K562 (cell line): ENCODE data around the gene NFATC4. TPM values are rescaled to one million over a fixed set of nuclear protein-coding genes. Genes with fewer than 3 reads are reported as not detected.

Experiments
- ATAC-seq: fragments of 200-7000 bp; cut with Tn5 transposase; 3 replicates; pipeline ENCODE4 v1.9.1; 2020; ENCODE audit warnings: moderate library complexity
- BruUV-seq: library from RNA; stranded (reverse); fragments of 400-500 nt; replicated peaks from 2 replicates; lab custom pipeline; 2021; lab: Mats Ljungman, UMichigan
- CTCF ChIA-PET: fragments of 300-600 bp; formaldehyde crosslinking; extraction: SDS; loops from one replicate; lab custom pipeline; 2021; ENCODE audit warnings: low intra/inter-chr PET ratio; lab: Yijun Ruan, JAX
- POLR2A ChIA-PET: fragments of 300-600, 350-650 bp; sonication (Branson Sonifier 250); formaldehyde crosslinking; extraction: SDS; loops from one replicate; lab custom pipeline; 2021; ENCODE audit warnings: antibody characterized with exemption, inconsistent platforms; lab: Yijun Ruan, JAX
- DNase-seq, 4 experiments: peaks; one replicate each; pipeline versions ENCODE4 v3.0.0 to v3.0.0-alpha.2; 2011 to 2018; ENCODE audit warnings: low spot score in 3 of 4, mixed read lengths in 3 of 4; ENCODE audit errors: extremely low read depth in 1 of 4
- FAIRE-seq: peaks from 2 replicates; lab custom pipeline; 2011; peaks lifted over from hg19 to GRCh38; lab: Jason Lieb, UNC
- H2AFZ ChIP-seq: 2 replicates; pipeline ENCODE4 v1.6.0; 2011; ENCODE audit warnings: low read depth, low read length, control low read depth, inconsistent platforms
- H3K27ac ChIP-seq: fragments of 200-600 bp; 3 replicates; pipeline ENCODE4 v1.8.0; 2011; ENCODE audit warnings: low read depth, mild to moderate bottlenecking, control low read depth, inconsistent platforms, low read length, moderate library complexity, mixed read lengths; ENCODE audit errors: extremely low read depth
- H3K27me3 ChIP-seq, 2 experiments: fragments of 300-600 bp in 1 of 2; 2 replicates in 1 of 2; 3 replicates in 1 of 2; pipeline versions ENCODE4 v1.6.0 to v1.8.0; 2011; ENCODE audit warnings: inconsistent platforms in 2 of 2, low read length in 2 of 2, mild to moderate bottlenecking in 1 of 2, mixed read lengths in 1 of 2, moderate library complexity in 1 of 2; ENCODE audit not compliant: control insufficient read depth in 2 of 2, insufficient read depth in 2 of 2
- H3K36me3 ChIP-seq: fragments of 300-600 bp; 3 replicates; pipeline ENCODE4 v1.8.0; 2011; ENCODE audit warnings: mild to moderate bottlenecking, low read length, inconsistent platforms; ENCODE audit not compliant: control insufficient read depth, insufficient read depth
- H3K4me1 ChIP-seq, 2 experiments: fragments of 200-600 bp in 1 of 2; replicated peaks in 1 of 2; 2 replicates in 1 of 2; 3 replicates in 1 of 2; pipeline versions ENCODE4 v1.5.1 to v1.8.0; 2011; ENCODE audit warnings: inconsistent platforms in 2 of 2, low read length in 2 of 2, mild to moderate bottlenecking in 1 of 2, mixed read lengths in 1 of 2, moderate library complexity in 1 of 2; ENCODE audit not compliant: control insufficient read depth in 2 of 2, insufficient read depth in 2 of 2
- H3K4me2 ChIP-seq: 2 replicates; pipeline ENCODE4 v1.6.1; 2011; ENCODE audit warnings: low read length, control low read depth, inconsistent platforms, mixed read lengths; ENCODE audit not compliant: insufficient read depth
- H3K4me3 ChIP-seq: fragments of 200-600 bp; sonication (generic), shearing (Covaris generic); 2 replicates; pipeline ENCODE4 v1.5.1; 2016; ENCODE audit warnings: control low read depth, inconsistent platforms
- H3K79me2 ChIP-seq: fragments of 200-600 bp; 3 replicates; pipeline ENCODE4 v1.8.0; 2011; ENCODE audit warnings: low read length, inconsistent platforms; ENCODE audit not compliant: control insufficient read depth, insufficient read depth
- H3K9ac ChIP-seq, 2 experiments: 2 replicates each; pipeline versions ENCODE4 v1.6.0 to v1.6.1; 2011; ENCODE audit warnings: low read depth in 2 of 2, low read length in 2 of 2, control low read depth in 1 of 2, inconsistent platforms in 1 of 2, mild to moderate bottlenecking in 1 of 2, mixed read lengths in 1 of 2; ENCODE audit not compliant: insufficient read depth in 1 of 2
- H3K9me1 ChIP-seq: one replicate; pipeline ENCODE4 v1.6.0; 2011; ENCODE audit warnings: inconsistent platforms, mild to moderate bottlenecking, low read length, moderate library complexity; ENCODE audit not compliant: control insufficient read depth, insufficient read depth
- H3K9me3 ChIP-seq: replicated peaks from 2 replicates; pipeline ENCODE4 v1.5.1; 2011; ENCODE audit warnings: low read depth, low read length, inconsistent platforms; ENCODE audit not compliant: control insufficient read depth, insufficient read depth
- H4K20me1 ChIP-seq: replicated peaks from 2 replicates; pipeline ENCODE4 v1.6.1; 2011; ENCODE audit warnings: low read length, inconsistent platforms, mixed read lengths; ENCODE audit not compliant: control insufficient read depth, insufficient read depth
- ARNT ChIP-seq, 2 experiments: fragments of 450-650 bp; IDR thresholded peaks; 2 replicates each; pipeline ENCODE4 v1.6.1; 2016; ENCODE audit warnings: mild to moderate bottlenecking in 1 of 2
- CHD2 ChIP-seq: IDR thresholded peaks from 2 replicates; pipeline ENCODE4 v1.6.1; 2011; ENCODE audit warnings: low read depth, low read length
- DMBX1 ChIP-seq: fragments of 250-450 bp; sonication (Bioruptor Pico); IDR thresholded peaks from 2 replicates; pipeline ENCODE4 v1.8.0; 2022; ENCODE audit warnings: inconsistent platforms, mild to moderate bottlenecking, moderate library complexity, borderline replicate concordance
- ESRRA ChIP-seq: fragments of 450-650 bp; IDR thresholded peaks from 2 replicates; pipeline ENCODE4 v1.6.1; 2014; ENCODE audit warnings: low read depth, mild to moderate bottlenecking, moderate library complexity, borderline replicate concordance
- FOXJ3 ChIP-seq: sonication (generic); formaldehyde crosslinking; IDR thresholded peaks from 2 replicates; pipeline ENCODE4 v1.4.0; 2020; ENCODE audit warnings: mild to moderate bottlenecking, missing genetic modification reagents
- GTF2A2 ChIP-seq: IDR thresholded peaks from 2 replicates; pipeline ENCODE4 v1.6.1; 2016; ENCODE audit warnings: mild to moderate bottlenecking, missing genetic modification characterization, missing compliant biosample characterization
- HNRNPH1 ChIP-seq: fragments of 200-400 bp; formaldehyde crosslinking; optimal IDR thresholded peaks from 2 replicates; pipeline ENCODE3; 2017; ENCODE audit warnings: low read depth, mild to moderate bottlenecking, low read length, moderate library complexity
- SRSF3 ChIP-seq: fragments of 200-400 bp; formaldehyde crosslinking; IDR thresholded peaks from 2 replicates; pipeline ENCODE4 v1.6.1; 2016; ENCODE audit warnings: mild to moderate bottlenecking, low read length, moderate library complexity; ENCODE audit not compliant: insufficient read depth
- ZFX ChIP-seq: sonication (generic); formaldehyde crosslinking; IDR thresholded peaks from 2 replicates; pipeline ENCODE4 v1.8.0; 2022; ENCODE audit warnings: mild to moderate bottlenecking, missing genetic modification reagents, moderate library complexity
- ZNF175 ChIP-seq: fragments of 200-800 bp; sonication (Bioruptor generic); IDR thresholded peaks from 2 replicates; pipeline ENCODE4 v1.6.1; 2016; ENCODE audit warnings: low read depth, mild to moderate bottlenecking, missing genetic modification characterization, missing compliant biosample characterization
- ZNF263 ChIP-seq: sonication (generic); formaldehyde crosslinking; IDR thresholded peaks from 2 replicates; pipeline ENCODE4 v1.8.0; 2022; ENCODE audit warnings: mild to moderate bottlenecking, missing genetic modification reagents, borderline replicate concordance
- WGBS: fragments of 100-300 bp; shearing (Covaris generic); methylation state at CpG from one replicate; pipeline ENCODE4 v1.1.6; 2016; ENCODE audit warnings: low coverage, mixed read lengths; ENCODE audit not compliant: insufficient coverage; ENCODE audit errors: missing lambda C conversion rate; 5-methylcytosine and 5-hydroxymethylcytosine counted together
- in situ Hi-C: fragments of 300-500 bp; cut with MboI; formaldehyde crosslinking; loops from 4 replicates; pipeline ENCODE4 v1.15.0; 2018; ENCODE audit warnings: inconsistent platforms, mixed read lengths
- intact Hi-C: fragments of 100-400 bp; cut with micrococcal nuclease; formaldehyde crosslinking; loops from 2 replicates; pipeline ENCODE4 v1.14.2; 2022
- polyA plus RNA-seq, 8 experiments: library from polyadenylated mRNA; depleted of rRNA in 4 of 8; stranded (reverse) in 5 of 8; unstranded in 3 of 8; fragments of >200 nt; fragmentation: Nextera tagmentation in 2 of 8; fragmentation: Illumina TruSeq in 1 of 8; extraction: Ambion mirVana in 2 of 8; extraction: Trizol in 1 of 8; gene quantifications; 2 replicates each; pipeline versions ENCODE4 v1.2.1 to v1.2.3, GENCODE V29; 2011 to 2014; ENCODE audit warnings: inconsistent platforms in 1 of 8, missing spikeins in 1 of 8
- total RNA-seq, 7 experiments: library from RNA; depleted of rRNA in 6 of 7; stranded (reverse); fragments of >200 nt in 6 of 7; fragmentation: Illumina TruSeq in 2 of 7; extraction: Trizol in 2 of 7; gene quantifications; 2 replicates each; pipeline versions ENCODE4 v1.2.1 to v1.2.3, GENCODE V29; 2011 to 2021; ENCODE audit warnings: low replicate concordance in 1 of 7
- TF ChIP-seq, protein P1 (sequence below): fragments of 450-650 bp; conservative IDR thresholded peaks from 2 replicates; pipeline ENCODE4 v1.6.1; 2016; ENCODE audit warnings: missing genetic modification characterization, low read depth, mild to moderate bottlenecking, control low read depth, missing compliant biosample characterization
- TF ChIP-seq, protein P2 (sequence below), 3 experiments: fragments of 200-800 bp in 1 of 3; sonication (Bioruptor generic) in 1 of 3; sonication (generic) in 1 of 3; formaldehyde crosslinking in 1 of 3; IDR thresholded peaks; 2 replicates each; pipeline versions ENCODE4 v1.6.1 to v1.8.0; 2016 to 2022; ENCODE audit warnings: mild to moderate bottlenecking in 2 of 3, missing compliant biosample characterization in 2 of 3, missing genetic modification characterization in 2 of 3, missing genetic modification reagents in 1 of 3
- TF ChIP-seq, protein P3 (sequence below): fragments of 450-650 bp; formaldehyde crosslinking; conservative IDR thresholded peaks from 2 replicates; pipeline ENCODE4 v1.4.0; 2022; ENCODE audit warnings: mild to moderate bottlenecking, missing genetic modification characterization
- TF ChIP-seq, protein P4 (sequence below): fragments of 250-450 bp; sonication (Bioruptor Pico); IDR thresholded peaks from 2 replicates; pipeline ENCODE4 v1.9.0; 2021; ENCODE audit warnings: mild to moderate bottlenecking, inconsistent platforms

The NFATC4 gene
- total and polyA plus RNA-seq, 9 of the 15 experiments (the other 6 are each of a cell fraction or from before 2014, with no cell fraction given) = 0.25 to 3.8 (median 0.78) TPM; not detected in 1

DNA sequence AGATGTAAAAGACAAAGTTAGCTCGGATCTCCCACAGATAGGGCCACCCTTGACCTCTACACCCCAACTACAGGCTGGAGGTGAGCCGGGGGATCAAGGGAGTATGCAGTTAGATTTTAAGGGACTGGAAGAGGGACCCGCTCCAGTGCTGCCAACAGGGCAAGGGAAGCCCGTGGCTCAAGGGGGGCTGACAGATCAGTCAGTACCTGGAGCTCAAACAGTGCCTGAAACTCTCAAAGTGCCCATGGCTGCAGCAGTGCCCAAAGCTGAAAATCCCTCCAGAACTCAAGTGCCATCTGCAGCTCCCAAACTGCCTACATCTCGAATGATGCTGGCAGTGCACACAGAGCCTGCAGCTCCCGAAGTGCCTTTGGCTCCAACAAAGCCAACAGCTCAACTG, 41.2 kb downstream of the NFATC4 start:
- Histone ChIP-seq H3K36me3 (no peaks in the 10 kb centered on the region), H3K27ac (no peak overlapping the region), H3K9me1 (no peaks in the 10 kb centered on the region), H3K4me1 (peaks cover 0 to 7% of the 10 kb centered on the region in 2 experiments; a peak in 3 of 5 replicates), H3K27me3 (peaks cover 0 to 8% of the 10 kb centered on the region in 2 experiments; a peak in 1 of 5 replicates), H4K20me1 (no peaks in the 10 kb centered on the region), H3K4me2 (no peak overlapping the region), H3K9me3 (no peaks in the 10 kb centered on the region), H3K79me2 (no peaks in the 10 kb centered on the region), H3K4me3 (no peak overlapping the region), H3K9ac (no peak overlapping the region), H2AFZ (no peak overlapping the region)
- TF ChIP-seq ARNT (IDR thresholded peaks at IDR 0.05) (no peak), DMBX1 (CRISPR knock-in tag) (no peak), ZNF175 (CRISPR knock-in tag) (no peak), SRSF3 (no peak), ZFX (CRISPR knock-in tag) (no peak), ZNF263 (no peak), FOXJ3 (no peak), ESRRA (no peak), GTF2A2 (tag) (no peak), HNRNPH1 (no peak), CHD2 (no peak)
- TF ChIP-seq, protein P1, sequence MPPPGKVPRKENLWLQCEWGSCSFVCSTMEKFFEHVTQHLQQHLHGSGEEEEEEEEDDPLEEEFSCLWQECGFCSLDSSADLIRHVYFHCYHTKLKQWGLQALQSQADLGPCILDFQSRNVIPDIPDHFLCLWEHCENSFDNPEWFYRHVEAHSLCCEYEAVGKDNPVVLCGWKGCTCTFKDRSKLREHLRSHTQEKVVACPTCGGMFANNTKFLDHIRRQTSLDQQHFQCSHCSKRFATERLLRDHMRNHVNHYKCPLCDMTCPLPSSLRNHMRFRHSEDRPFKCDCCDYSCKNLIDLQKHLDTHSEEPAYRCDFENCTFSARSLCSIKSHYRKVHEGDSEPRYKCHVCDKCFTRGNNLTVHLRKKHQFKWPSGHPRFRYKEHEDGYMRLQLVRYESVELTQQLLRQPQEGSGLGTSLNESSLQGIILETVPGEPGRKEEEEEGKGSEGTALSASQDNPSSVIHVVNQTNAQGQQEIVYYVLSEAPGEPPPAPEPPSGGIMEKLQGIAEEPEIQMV = no peak
- TF ChIP-seq, protein P2, sequence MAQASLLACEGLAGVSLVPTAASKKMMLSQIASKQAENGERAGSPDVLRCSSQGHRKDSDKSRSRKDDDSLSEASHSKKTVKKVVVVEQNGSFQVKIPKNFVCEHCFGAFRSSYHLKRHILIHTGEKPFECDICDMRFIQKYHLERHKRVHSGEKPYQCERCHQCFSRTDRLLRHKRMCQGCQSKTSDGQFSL (CRISPR knock-in tag; IDR thresholded peaks at IDR 0.05) = no peak
- TF ChIP-seq, protein P2 (tag; IDR thresholded peaks at IDR 0.05) = no peak
- TF ChIP-seq, protein P3, sequence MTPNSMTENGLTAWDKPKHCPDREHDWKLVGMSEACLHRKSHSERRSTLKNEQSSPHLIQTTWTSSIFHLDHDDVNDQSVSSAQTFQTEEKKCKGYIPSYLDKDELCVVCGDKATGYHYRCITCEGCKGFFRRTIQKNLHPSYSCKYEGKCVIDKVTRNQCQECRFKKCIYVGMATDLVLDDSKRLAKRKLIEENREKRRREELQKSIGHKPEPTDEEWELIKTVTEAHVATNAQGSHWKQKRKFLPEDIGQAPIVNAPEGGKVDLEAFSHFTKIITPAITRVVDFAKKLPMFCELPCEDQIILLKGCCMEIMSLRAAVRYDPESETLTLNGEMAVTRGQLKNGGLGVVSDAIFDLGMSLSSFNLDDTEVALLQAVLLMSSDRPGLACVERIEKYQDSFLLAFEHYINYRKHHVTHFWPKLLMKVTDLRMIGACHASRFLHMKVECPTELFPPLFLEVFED (CRISPR knock-in tag) = no peak
- TF ChIP-seq, protein P4, sequence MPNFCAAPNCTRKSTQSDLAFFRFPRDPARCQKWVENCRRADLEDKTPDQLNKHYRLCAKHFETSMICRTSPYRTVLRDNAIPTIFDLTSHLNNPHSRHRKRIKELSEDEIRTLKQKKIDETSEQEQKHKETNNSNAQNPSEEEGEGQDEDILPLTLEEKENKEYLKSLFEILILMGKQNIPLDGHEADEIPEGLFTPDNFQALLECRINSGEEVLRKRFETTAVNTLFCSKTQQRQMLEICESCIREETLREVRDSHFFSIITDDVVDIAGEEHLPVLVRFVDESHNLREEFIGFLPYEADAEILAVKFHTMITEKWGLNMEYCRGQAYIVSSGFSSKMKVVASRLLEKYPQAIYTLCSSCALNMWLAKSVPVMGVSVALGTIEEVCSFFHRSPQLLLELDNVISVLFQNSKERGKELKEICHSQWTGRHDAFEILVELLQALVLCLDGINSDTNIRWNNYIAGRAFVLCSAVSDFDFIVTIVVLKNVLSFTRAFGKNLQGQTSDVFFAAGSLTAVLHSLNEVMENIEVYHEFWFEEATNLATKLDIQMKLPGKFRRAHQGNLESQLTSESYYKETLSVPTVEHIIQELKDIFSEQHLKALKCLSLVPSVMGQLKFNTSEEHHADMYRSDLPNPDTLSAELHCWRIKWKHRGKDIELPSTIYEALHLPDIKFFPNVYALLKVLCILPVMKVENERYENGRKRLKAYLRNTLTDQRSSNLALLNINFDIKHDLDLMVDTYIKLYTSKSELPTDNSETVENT (CRISPR knock-in tag) = no peak
- FAIRE-seq = no peak
- no TSS peak for BruUV-seq
- intact Hi-C loops = no loop called here
- ChIA-PET POLR2A (interaction anchor here (0.6 to 2.3 kb wide), 6 partner anchors 12 to 136 kb away, joined by 3 to 11 read pairs (median 4); partner anchors contain the start of gene KHNYN), CTCF (no interaction called here)
- no peak for ATAC-seq
- 3% methylated on average over 6 of the region's 6 CpGs for WGBS
- no peak for DNase-seq
- in situ Hi-C loops = no loop called here
